ENCODE measurements around the gene MORC2. TPM values are rescaled to one million over a fixed set of nuclear protein-coding genes. Genes with fewer than 3 reads are reported as not detected.

Gene MORC2
- total and polyA plus RNA-seq, 2 of the 13 experiments (the other 11 are each of a cell fraction or from before 2014, with no cell fraction given) = 11.9 to 18.3 TPM

DNA sequence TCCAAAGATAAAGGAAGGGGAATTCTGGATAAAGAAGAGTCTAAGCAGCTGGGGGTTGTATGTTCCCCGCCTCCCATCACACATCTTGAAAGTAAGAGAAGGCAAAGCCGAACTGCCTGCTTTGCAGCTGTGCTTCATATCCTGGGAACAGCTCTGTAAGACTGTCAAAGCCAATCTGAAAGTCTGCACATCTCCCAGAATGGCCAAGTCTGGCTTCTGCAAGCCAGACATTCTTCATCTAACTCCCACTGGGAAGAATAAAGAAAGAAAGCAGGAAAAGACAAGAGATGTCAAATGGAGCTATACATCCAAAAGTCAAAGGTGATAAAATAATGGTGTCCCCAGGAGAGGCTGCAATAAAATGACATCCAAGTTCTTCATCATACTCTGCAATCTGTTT lies 15.4 kb downstream of the MORC2 start:
- in situ Hi-C loops (cut with HindIII; ENCODE audit: extremely low pct_ligation_motif_present, low pct_unique_long_range_greater_than_20kb) (no loop called here), intact Hi-C loops (cut with micrococcal nuclease; ENCODE audit: unreplicated experiment) (no loop called here)

DNA sequence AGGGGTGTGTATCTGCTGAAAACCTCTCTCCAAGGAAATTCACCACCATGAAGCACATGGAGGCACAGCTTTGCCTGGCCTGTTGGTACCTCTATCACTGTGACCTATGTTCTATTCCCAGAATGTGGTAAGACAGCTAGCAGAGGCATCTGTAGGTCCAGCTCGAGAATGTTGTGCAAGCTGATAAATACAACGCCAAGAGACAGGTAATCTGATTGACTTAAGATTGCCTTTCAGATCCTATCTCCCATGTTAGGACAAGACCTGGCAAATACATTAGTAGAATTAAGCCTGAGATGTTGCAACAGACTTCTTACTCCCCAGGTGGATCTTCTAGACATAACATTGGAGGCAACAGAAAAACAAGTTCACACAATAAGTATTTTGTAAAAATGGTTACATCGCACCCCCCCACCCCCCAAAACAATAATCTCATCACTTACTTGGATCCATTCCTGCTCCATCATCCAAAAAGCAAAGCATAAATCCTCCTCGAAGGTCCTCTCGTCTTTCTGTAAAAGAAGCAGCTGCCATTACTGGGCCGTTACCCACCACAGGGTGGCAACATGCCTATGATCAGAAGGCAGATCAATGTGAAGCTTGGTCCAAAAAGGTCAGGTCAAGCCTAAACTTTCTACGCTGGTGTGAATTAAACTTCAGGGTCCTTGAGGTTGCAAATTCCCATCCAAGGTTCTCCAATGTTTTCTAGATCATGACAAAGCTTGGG lies 18.5 kb downstream of the MORC2 start:
- Histone ChIP-seq H3K4me2 (ENCODE audit: low read depth, low read length) (no peak overlapping the region), H3K27me3 (ENCODE audit: control insufficient read depth in 1 of 2, insufficient read depth in 2 of 2, low read length in 2 of 2) (no peaks in the 10 kb centered on the region), H3K36me3 (replicated peaks in 1 of 2; ENCODE audit: control insufficient read depth in 1 of 2, insufficient read depth in 2 of 2, low read length in 2 of 2) (peaks cover 47 to 90% of the 10 kb centered on the region in 2 experiments), H3K4me3 (replicated peaks in 1 of 3; ENCODE audit: insufficient read depth in 1 of 3, low read depth in 2 of 3, low read length in 3 of 3) (no peak overlapping the region), H3K9me3 (ENCODE audit: low read length) (no peaks in the 10 kb centered on the region), H2AFZ (ENCODE audit: low read length) (no peak overlapping the region), H4K20me1 (ENCODE audit: insufficient read depth, low read length) (no peaks in the 10 kb centered on the region; the same call in 1 of the 2 replicates), H3K9ac (ENCODE audit: insufficient read depth, low read depth, low read length) (no peak overlapping the region), H3K79me2 (ENCODE audit: insufficient read depth, low read length) (no peaks in the 10 kb centered on the region), H3K4me1 (ENCODE audit: insufficient read depth, low read length) (no peaks in the 10 kb centered on the region), H3K27ac (ENCODE audit: extremely low read length, insufficient read depth, low read length) (no peak overlapping the region)
- no peak for DNase-seq (ENCODE audit: low spot score)
- ChIA-PET CTCF (ENCODE audit: low intra/inter-chr PET ratio, low total read pairs) (no interaction called here), POLR2A (no interaction called here)
- WGBS (ENCODE audit: low lambda C conversion rate) = 95% methylated on average over 7 of the region's 7 CpGs
- no peak for ATAC-seq
- BruUV-seq (replicated peaks) = no TSS peak
- no peak for FAIRE-seq
- in situ Hi-C loops (cut with HindIII; ENCODE audit: extremely low pct_ligation_motif_present, low pct_unique_long_range_greater_than_20kb) = no loop called here
- intact Hi-C loops (cut with micrococcal nuclease; ENCODE audit: unreplicated experiment) = loop anchor here (5.0 kb wide), 1 partner anchor 132 kb away; the partner anchor contains the start of gene SMTN
- TF ChIP-seq, protein P1, sequence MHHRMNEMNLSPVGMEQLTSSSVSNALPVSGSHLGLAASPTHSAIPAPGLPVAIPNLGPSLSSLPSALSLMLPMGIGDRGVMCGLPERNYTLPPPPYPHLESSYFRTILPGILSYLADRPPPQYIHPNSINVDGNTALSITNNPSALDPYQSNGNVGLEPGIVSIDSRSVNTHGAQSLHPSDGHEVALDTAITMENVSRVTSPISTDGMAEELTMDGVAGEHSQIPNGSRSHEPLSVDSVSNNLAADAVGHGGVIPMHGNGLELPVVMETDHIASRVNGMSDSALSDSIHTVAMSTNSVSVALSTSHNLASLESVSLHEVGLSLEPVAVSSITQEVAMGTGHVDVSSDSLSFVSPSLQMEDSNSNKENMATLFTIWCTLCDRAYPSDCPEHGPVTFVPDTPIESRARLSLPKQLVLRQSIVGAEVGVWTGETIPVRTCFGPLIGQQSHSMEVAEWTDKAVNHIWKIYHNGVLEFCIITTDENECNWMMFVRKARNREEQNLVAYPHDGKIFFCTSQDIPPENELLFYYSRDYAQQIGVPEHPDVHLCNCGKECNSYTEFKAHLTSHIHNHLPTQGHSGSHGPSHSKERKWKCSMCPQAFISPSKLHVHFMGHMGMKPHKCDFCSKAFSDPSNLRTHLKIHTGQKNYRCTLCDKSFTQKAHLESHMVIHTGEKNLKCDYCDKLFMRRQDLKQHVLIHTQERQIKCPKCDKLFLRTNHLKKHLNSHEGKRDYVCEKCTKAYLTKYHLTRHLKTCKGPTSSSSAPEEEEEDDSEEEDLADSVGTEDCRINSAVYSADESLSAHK (CRISPR knock-in tag; IDR thresholded peaks at IDR 0.05; ENCODE audit: borderline replicate concordance) = no peak
- no peak for TF ChIP-seq FIP1L1 (IDR thresholded peaks at IDR 0.05; ENCODE audit: borderline replicate concordance, insufficient read depth, low read depth, low read length)
- TF ChIP-seq, protein P2, sequence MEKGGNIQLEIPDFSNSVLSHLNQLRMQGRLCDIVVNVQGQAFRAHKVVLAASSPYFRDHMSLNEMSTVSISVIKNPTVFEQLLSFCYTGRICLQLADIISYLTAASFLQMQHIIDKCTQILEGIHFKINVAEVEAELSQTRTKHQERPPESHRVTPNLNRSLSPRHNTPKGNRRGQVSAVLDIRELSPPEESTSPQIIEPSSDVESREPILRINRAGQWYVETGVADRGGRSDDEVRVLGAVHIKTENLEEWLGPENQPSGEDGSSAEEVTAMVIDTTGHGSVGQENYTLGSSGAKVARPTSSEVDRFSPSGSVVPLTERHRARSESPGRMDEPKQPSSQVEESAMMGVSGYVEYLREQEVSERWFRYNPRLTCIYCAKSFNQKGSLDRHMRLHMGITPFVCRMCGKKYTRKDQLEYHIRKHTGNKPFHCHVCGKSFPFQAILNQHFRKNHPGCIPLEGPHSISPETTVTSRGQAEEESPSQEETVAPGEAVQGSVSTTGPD (CRISPR knock-in tag; IDR thresholded peaks at IDR 0.05) = no peak
- TF ChIP-seq, protein P3, sequence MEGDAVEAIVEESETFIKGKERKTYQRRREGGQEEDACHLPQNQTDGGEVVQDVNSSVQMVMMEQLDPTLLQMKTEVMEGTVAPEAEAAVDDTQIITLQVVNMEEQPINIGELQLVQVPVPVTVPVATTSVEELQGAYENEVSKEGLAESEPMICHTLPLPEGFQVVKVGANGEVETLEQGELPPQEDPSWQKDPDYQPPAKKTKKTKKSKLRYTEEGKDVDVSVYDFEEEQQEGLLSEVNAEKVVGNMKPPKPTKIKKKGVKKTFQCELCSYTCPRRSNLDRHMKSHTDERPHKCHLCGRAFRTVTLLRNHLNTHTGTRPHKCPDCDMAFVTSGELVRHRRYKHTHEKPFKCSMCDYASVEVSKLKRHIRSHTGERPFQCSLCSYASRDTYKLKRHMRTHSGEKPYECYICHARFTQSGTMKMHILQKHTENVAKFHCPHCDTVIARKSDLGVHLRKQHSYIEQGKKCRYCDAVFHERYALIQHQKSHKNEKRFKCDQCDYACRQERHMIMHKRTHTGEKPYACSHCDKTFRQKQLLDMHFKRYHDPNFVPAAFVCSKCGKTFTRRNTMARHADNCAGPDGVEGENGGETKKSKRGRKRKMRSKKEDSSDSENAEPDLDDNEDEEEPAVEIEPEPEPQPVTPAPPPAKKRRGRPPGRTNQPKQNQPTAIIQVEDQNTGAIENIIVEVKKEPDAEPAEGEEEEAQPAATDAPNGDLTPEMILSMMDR (CRISPR knock-in tag; IDR thresholded peaks at IDR 0.05) = peak; percentile 18; the same call in 1 of the 2 replicates

More for the DNA sequence above, 15.4 kb downstream of the MORC2 start:
- no peak overlapping the region for H3K27ac ChIP-seq (ENCODE audit: extremely low read length, insufficient read depth, low read length)
- H3K79me2 ChIP-seq (ENCODE audit: insufficient read depth, low read length) = no peaks in the 10 kb centered on the region
- ChIA-PET POLR2A (no interaction called here), CTCF (ENCODE audit: low intra/inter-chr PET ratio, low total read pairs) (no interaction called here)
- no peak for DNase-seq (ENCODE audit: low spot score)
- H3K9me3 ChIP-seq (ENCODE audit: low read length) = no peaks in the 10 kb centered on the region
- H3K4me2 ChIP-seq (ENCODE audit: low read depth, low read length) = no peak overlapping the region
- H3K27me3 ChIP-seq (ENCODE audit: control insufficient read depth in 1 of 2, insufficient read depth in 2 of 2, low read length in 2 of 2) = no peaks in the 10 kb centered on the region
- WGBS (ENCODE audit: low lambda C conversion rate) = 92% methylated on average over 2 of the region's 2 CpGs
- H3K9ac ChIP-seq (ENCODE audit: insufficient read depth, low read depth, low read length) = no peak overlapping the region
- no peak for TF ChIP-seq NCOA2 (CRISPR knock-in tag; IDR thresholded peaks at IDR 0.05)
- no peak for TF ChIP-seq ZNF282 (IDR thresholded peaks at IDR 0.05; ENCODE audit: partially characterized antibody)
- no peak for TF ChIP-seq ZBTB3 (CRISPR knock-in tag; IDR thresholded peaks at IDR 0.05; ENCODE audit: borderline replicate concordance, low read depth)
- no peak for TF ChIP-seq MED8 (CRISPR knock-in tag; IDR thresholded peaks at IDR 0.05; ENCODE audit: insufficient replicate concordance)
- no peak for TF ChIP-seq ZNF567 (CRISPR knock-in tag; IDR thresholded peaks at IDR 0.05; ENCODE audit: borderline replicate concordance)
- no peak for TF ChIP-seq POLR2A (IDR thresholded peaks at IDR 0.05; ENCODE audit: insufficient read depth in 1 of 2, low read depth in 2 of 2, low read length in 2 of 2)
- no peak for TF ChIP-seq HCFC1 (IDR thresholded peaks at IDR 0.05; ENCODE audit: low read depth, low read length)
- TF ChIP-seq HNRNPK (IDR thresholded peaks at IDR 0.05; ENCODE audit: low read depth, low read length, poor library complexity, severe bottlenecking) = no peak
- no peak for TF ChIP-seq BRCA1 (CRISPR knock-in tag; IDR thresholded peaks at IDR 0.05)
- TF ChIP-seq, protein P2 (CRISPR knock-in tag; IDR thresholded peaks at IDR 0.05) = no peak
- no peak for ATAC-seq
- no peak overlapping the region for H2AFZ ChIP-seq (ENCODE audit: low read length)
- peaks cover 29 to 72% of the 10 kb centered on the region in 2 experiments for H3K36me3 ChIP-seq (replicated peaks in 1 of 2; ENCODE audit: control insufficient read depth in 1 of 2, insufficient read depth in 2 of 2, low read length in 2 of 2)
- H3K4me3 ChIP-seq (replicated peaks in 1 of 3; ENCODE audit: insufficient read depth in 1 of 3, low read depth in 2 of 3, low read length in 3 of 3) = no peak overlapping the region
- no TSS peak for BruUV-seq (replicated peaks)
- no peak for FAIRE-seq
- H3K4me1 ChIP-seq (ENCODE audit: insufficient read depth, low read length) = no peaks in the 10 kb centered on the region
- no peaks in the 10 kb centered on the region; the same call in 1 of the 2 replicates for H4K20me1 ChIP-seq (ENCODE audit: insufficient read depth, low read length)

Measured in HepG2 (cell line).